HG03108 (cell line): ENCODE data around the gene C1QL2.

Experiments used
- ATAC-seq: cut with Tn5 transposase; IDR thresholded peaks from one replicate; pipeline ENCODE4 v1.9.1; 2021; ENCODE audit warnings: moderate library complexity; ENCODE audit not compliant: unreplicated experiment

C1QL2 gene

DNA sequence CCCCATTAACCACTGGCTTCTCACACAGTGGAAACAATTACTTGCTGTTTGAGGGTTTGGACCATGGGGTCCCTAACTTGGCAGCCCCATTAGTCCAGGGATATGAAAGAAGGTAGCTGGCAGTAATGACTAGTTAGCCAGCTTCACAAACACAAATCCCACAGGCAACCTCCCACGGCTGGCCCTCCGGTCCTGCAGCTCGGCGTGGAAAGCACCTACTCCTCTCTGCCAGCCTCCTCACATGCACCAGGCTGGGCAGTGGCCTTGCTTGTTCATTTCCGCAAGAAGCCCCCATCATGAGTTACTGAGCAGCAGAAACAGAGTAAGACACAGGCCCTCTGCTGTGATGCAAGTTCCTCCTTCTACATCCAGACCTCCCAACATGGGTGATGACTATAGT is 13.7 kb downstream of the C1QL2 start:
- no peak for ATAC-seq

DNA sequence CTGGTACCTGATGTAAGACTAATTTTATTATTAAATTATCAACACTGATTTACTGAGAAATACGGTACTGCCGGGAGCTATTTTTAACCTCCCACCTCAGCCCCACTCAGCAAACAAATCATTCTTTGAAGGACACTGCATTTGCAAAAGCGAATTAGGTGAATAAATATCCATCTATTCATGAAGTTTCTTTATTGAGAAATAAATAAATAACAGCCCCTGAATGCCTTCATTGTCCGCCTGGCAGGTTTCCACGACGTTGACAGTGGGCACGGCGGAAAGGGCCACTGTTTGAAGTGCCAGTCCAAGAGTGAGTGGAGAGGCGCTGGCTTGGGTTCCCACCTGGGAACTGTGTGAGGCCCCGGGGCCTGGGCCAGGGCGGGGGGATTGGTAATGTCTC is 15.7 kb downstream of the C1QL2 start:
- no peak for ATAC-seq

DNA sequence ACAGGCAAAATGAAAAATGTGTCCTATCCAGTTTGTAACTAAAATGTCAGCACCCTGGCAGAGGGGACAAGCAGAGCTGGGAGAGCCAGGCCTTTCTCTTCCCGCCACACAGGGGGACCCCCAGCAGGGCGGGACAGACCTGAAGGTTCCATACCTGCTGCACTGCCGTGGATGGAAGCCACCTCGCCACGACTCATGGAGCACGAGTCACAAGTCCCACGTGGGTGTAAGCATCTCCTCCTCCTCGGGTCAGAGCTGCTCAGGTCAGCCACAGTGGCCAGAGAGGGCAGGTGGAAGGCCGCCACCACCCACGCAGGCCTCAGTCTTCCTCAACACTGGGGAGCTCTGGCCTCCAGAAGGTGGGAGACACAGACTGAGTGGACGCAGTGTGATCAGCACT is 21.0 kb downstream of the C1QL2 start:
- no peak for ATAC-seq

DNA sequence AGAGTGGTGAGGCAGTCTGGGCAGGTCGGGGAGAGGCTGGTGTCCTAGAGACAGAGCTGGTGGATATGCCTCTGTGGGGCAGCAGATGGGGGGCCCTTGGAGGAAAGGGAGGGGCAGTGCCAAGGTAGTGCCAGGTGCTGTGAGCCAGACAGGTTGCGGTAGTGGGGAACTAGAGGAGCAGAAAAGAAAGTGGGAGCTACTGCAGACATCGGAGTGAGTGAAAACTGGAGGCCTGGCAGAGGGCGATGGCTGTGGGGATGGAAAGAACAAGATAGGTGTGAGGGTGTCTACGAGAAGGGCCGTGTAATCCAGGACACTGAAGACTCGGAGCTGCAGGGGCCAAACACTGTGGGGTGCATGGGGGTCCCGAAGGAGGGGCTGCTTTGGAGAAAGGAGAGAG is 21.7 kb downstream of the C1QL2 start:
- no peak for ATAC-seq

DNA sequence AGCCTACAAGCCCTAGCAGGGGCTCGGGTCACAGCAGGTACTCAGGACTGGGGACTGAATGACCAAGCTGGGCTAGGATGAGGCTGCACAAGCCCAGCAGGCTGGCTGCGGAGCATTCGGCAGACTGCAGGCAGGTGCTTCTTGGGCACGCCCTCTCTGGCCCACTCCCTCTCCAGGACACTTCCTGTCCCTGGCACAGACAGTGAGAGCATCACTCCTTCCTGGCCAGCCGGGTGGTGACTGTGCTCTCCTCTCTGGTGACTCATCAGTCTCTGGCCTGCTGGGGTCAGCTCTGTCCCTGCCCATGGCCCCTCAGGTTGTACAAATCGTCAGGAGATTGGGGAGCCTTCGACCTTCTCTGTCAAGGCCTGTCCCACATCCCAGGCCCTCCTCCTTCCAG is 22.5 kb downstream of the C1QL2 start:
- ATAC-seq = no peak

DNA sequence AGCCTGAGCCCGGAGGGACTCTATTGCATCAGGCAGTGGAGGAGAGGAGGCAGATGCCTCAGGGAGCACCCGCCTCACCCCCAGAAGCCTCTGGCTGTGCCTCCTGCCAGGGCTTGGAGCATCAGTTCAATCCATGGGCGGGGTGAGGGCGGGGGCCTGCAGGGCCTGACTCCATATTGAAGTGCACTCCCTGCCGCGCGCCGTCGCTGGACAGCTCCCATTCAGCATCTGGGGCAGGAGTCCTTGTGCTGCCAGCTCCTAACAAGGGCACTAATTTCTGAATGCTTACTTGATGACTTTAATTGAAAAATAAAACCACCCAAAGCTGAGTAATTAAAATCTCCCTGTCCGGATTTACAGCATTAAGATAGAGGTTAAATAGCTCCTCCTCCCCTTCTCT is 23.8 kb downstream of the C1QL2 start:
- ATAC-seq = no peak

DNA sequence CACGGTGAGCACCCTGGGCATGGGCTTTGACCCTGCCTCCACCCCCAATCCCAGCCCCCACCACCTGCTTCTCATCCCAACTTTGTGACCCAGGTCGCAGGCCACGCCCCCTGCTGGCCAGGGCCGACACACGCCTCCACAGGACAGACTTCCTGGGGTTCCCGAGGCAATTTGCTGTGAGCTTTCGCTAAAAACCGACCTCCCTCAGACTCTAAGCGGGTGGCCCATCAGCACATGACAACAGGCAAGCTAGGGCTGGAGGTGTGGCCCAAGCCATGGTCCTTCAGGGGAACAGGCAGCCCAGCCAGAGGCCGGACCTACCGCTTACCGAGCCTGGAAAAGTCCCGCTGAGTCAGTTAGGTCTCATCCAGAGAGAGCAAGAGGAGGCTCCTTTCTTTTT is 31.9 kb downstream of the C1QL2 start:
- no peak for ATAC-seq

DNA sequence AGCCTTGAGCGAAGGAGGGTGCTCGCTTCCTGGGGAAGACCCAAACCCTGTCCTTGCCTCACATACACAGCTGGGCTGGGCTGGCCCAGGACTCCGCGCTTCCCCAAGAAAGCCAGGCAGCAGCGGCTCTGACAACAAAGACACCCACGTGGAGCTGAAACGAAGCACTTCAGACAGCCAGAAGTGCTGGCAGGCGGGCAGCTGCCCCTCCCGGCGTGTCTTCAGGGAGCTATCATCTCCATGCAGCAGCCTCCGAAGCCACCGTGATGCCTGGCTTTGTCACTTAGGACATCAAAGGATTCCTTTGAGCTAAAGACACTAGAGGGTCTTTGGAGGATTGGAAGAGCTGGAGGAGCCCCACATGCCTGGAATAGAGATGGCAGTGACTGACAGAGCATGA is 35.2 kb downstream of the C1QL2 start:
- ATAC-seq = no peak

DNA sequence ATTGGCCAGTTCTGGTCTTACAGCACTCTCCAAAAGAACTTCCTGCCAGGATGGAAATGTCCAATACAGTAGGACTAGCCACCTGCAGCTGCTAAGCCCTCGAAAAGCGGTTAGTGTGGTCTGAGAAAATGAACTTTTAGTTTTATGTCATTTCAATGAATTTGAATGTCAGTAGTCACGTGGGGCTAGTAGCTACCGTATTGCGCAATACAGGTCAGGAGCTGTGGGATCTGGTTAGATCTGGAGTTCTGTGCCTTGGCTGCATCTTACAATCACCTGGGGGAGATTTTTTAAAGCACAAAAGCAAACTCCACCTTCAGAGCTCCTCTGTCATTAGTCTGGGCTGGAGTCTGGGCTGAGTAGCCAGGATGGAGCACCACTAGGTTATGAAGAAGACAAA is 35.9 kb downstream of the C1QL2 start:
- no peak for ATAC-seq

DNA sequence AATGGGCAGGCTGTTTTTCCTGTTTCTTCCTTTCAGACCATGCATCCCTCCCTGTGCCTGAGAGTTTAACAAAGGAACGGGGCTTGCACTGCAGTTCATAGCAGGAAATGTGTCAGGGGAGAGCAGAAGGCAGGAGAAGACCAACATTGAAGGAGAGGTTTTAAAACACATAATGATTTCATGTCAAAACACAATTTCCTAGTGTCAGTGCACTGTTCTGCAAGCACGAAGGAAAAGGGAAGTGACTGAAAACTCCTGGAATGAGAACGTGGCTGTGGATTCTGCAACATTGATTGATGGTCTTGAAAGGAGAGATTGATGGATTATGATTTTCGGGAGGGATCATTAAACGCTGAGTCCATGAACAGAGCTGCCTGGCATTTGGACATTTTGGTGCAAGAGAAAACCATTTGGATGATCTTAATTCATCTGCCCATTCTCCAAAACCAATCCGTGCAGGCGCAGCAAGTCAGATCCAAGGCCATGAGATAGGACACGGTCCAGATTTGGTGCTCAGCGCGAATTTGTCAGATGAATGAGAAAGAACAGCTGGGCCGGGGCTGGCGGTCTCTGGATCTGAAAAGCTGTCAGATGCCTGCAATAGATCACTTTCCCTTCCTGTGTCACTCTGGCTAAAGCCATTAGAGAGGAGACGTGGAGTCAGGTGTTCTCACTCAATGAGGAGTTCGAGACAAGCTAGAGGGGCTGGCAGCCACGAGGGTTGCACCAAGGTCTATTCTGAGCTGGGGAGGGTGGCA is 38.4 kb downstream of the C1QL2 start:
- no peak for ATAC-seq

DNA sequence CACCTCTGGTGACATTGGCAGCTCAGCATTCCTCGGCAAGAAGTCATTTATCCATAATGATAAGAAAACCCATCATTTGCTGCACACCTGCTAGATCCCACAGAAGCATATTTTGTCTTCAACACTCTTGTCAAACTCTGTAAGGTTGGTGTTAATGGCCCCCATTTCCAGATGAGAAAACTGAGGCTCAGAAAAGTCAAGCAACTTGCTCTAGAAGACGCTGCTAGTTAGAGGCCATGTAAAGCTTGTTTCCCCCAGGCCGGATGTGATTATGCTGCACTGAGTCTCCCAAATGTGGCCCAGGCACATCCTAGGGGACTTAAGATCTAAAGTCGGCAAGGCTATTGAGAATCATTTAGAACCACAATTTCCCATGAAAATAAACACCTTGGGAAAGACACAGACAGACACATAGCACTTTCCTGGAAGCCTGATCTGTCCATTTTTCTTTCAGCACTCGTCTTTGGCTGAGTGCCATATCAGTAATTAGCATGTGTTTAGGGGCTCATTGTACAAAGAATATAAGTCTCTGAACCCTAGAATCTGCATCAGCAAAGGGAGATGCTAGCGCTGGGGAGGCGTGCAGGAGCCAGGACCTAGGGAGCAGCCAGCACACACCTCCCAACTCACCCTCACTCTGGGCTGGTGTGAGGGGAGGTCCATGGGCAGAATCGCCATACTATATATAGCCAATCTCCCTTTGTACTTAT is 39.3 kb downstream of the C1QL2 start:
- no peak for ATAC-seq

DNA sequence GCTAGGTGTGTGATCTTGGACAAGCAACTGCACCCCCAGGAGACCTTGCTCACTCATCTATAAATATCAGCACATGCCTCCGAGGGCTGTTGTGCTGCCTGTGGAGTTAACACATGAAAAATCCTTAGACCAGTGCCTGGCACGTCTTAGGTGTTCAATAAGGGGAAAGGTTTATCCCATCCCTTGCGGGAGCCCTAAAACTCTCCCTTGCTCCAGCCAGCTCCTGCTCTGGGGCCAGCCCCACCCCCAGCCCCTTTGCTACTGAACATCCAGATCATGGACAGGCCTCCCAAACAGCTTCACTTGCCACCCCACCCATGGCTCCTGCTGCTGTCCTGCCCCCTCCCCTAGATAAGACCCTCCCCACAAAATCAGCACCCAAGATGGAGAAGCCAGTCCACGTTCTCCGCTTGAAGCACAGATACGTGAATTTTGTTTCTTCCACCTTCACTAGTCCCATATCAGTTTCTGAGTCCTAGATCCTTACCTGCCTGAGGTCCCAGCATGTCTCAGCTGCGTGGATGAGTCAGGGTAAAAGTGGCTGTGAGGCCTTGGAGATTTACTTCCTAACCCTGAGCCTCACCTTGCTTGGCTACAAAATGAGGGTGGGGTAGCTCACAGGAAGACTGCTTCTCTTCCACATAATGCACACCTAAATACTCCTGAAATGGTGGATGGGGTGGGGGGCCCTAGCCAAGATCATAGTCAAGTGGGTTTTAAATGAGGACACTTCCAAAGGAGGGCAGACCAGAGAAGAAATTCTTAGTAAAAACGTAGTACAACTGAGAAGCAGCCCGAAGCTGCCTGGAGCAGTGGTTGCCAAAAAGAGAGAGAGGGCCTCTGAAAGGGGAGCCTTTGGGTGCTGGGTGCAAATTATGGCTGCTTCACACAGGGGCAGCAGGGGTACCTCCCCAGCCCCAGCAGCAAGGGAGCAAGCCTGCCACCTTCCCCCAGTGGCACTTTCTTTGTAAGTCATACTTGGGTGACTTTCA is 40.4 kb downstream of the C1QL2 start:
- ATAC-seq = no peak

DNA sequence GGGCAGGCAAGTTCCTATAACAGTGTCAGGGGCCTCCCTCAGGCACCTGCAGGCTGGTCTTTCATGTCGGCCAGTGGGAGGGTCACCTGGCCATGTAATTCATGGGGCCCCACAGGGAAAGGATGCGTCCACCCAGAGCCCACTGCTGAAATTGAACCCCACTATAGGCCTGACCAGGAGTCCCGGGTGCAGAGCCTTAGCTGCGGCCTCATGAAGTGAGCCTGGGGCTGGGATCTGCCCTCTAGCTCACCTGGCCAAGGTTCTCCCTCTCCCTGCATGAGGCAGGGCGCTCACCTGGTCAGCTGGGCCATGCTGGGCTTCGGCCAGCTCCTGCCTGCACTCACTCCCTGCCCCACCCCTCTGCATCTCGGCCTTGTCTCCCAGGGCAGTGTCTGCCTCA is 41.1 kb downstream of the C1QL2 start:
- no peak for ATAC-seq

DNA sequence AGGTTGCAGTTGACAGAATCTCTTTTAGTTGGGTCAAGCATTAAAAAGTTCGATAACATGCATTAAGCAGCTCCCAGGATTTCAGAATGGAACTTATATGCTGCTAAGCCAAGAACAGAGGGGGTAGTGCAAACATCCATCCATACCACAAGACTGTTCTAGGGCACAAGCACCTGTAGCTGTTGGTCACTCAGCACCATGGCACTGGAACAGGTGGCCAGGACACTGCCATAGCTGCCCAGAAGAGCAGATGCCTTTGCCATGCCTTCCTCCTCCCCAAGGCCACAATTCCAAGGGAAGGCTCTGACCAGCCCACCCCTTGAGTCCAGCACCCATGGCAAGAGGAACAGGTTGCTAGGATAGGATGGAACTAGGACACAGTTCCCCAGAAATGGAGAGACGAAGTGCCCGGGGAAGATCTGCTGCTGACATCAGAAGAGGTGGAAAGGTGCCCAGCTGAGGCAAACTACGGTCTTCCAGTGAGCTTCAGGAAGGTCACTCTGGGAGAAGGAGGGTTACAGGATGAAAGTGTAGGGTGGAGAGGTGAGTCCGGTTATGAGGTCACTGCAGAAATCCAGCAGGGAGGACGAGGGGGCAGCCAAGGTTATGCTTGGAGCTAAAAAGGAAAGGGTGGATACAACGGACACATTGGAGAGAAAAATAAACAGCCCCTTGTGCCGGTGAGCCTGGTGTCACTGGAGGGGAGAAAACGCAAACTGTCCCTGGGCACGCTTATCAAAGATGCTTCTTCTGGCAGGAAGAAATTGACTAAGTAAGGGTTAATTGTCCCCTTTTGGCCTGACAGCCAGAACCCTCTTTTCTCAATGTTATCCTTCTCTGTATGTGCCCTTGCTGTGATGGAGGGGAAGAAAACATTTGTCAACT is 41.9 kb downstream of the C1QL2 start:
- ATAC-seq = no peak

DNA sequence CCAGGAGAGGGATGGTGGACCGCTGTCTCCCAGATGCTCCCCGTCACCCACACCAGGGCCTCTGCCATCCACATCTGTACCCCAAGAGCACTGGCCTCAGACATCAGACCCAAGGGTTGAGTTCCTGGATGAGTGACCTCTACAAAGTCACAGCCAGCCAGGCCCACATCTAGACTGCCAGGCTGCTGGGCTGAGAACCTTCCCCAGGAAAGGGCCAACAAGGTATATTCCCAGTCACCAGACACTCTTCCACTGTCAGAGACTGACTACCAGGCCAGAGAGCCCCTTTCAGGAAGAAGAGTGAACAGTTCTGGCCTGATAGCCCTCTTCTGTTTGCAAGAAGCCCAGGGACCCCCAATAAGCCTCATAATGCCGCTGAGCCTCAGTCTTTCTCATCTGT is 44.3 kb downstream of the C1QL2 start:
- no peak for ATAC-seq

DNA sequence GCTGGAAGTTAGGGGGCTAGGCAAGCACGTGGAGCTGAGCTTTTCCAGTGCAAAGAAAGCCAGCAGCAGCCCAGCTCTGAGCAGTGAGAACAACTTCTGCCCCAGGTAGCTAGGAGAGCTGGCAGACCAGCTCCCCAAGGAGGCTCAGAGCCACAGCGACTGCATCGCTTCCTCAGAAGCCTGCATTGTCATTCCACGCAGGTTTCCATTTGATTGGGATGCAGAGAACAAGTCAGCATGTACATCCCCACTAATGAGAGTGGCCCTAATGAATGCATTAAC is 45.1 kb downstream of the C1QL2 start:
- no peak for ATAC-seq

DNA sequence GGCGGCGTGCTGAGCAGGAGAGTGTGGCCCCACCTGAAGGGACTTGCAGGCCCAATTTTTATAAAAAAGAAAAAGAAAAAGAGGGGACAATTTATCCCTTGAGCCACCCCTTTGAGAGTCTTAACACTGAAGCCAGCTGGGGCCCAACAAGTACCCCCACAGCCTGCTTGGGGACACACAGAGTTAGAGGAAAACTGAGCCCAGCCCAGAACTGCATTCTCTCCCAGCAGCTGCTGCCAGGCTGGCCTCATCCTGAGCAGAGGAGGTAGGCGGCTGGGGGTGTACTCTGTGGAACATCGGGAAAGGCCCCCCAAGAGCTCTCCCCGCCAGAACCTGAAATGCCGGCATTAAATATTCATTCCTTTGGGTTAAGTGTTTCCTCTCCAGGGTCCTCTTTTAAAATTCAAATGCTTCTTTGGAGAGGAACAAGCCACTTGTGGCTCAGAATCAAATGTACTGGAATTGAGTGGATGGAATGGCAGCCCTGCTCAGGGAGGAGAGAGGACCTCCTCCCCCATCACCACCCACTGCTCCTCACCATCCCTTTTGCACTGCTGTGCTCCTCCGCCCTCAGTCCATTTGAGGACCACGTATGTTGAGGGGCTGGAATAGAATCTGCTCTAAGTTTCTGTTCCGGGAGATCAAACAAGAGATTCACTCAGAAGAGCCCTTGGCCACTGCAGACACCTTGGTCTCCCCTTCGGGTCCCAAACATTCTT is 45.6 kb downstream of the C1QL2 start:
- ATAC-seq = no peak

DNA sequence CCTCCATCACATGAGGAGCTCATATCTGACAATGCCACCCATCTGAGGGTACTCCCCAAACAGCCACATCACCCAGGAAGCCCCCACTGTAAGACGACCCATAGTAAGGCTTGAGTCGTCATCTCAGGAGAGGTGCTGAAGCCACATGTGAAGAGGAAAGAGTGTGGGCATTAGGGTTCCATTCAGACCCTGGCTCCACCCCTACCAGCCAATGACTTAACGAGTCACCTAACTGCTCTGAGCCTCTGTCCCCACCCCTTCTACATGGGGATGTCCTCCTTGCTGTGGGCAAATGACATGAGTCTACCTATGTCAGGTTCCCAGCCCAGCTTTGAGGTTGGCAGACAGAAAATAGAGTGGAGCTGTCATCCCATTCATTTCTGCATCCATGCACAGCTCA is 46.3 kb downstream of the C1QL2 start:
- no peak for ATAC-seq

DNA sequence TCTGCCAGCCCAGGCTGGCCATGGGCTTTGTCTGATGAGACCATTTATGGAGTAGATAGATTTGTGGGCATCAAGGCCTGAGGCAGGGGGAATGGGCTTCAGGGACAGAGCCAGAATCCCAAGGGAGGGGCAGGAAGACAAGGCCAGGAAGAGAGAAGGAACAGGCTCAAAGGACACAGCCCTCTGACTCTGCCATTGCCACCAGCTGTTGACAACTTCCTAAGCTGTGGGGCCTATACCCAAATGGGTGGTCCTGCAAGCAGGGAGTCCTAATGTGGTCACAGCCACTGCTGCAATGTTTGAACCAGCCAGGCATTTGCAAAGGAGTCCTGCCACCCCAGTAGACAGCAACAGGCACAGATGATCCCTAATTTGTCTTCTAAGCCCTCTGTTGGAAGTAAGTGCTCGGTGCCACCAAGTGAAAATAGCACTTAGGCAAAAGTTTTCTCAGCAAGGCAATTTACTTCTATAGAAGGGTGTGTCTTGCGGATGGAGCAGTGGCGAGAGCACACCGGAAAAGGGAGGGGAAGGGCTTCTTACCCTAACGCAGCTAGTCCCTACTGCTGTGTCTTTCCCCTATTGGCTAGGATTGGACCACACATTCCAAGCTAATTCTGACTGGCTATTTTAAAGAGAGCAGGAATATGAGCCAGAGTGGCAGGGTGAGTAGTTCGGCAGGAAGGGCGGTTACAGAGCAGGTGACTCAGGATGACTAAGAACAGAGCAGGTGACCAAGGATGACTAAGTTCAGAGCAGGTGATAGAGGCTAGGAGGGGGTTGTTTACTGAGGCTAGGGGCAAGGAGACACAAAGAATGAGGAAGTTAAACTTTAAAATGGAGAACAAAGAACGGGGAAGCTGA is 47.2 kb downstream of the C1QL2 start:
- ATAC-seq = no peak
